ENCODE results near the gene CYP3A4. TPM values are rescaled to one million over a fixed set of nuclear protein-coding genes. Genes with fewer than 3 reads are reported as not detected.
A peak's percentile ranks its signal among the peaks of the same experiment; 100 is the strongest.
"Not testable (repeated sequence)": the region's sequence is repeated elsewhere in the genome, so short reads cannot be mapped to it uniquely, and the experiment has no call there.

The CYP3A4 gene
- total RNA-seq, 2 donors from 2014 or later, result 0.99 to 267 TPM

- intact Hi-C loops (cut with DNase I), result no loop called here
- no peak for DNase-seq
- 91 to 92% methylated on average over 1 of the region's 1 CpG for WGBS, 2 donors
- Histone ChIP-seq H3K36me3 (replicated peaks in 1 of 2; ENCODE audit: insufficient read depth in 1 of 2, low read depth in 2 of 2) (no peaks in the 10 kb centered on the region), H3K4me1 (peaks cover 29% of the 10 kb centered on the region), H3K27me3 (no peaks in the 10 kb centered on the region), H3K9me3 (no peaks in the 10 kb centered on the region), H3K4me3 (no peak overlapping the region), H3K27ac (no peak overlapping the region)
- no peak for TF ChIP-seq POLR2A (IDR thresholded peaks at IDR 0.05)
- TF ChIP-seq CTCF (IDR thresholded peaks at IDR 0.05), result no peak
- no peak for ATAC-seq
Measured at GRCh38 chr7:99755085-99755484, 28.9 kb downstream of the CYP3A4 start.

GRCh38 chr7:99752356-99752755 is 31.6 kb downstream of the CYP3A4 start:
- Histone ChIP-seq H3K27ac (peak overlapping the region; percentile 64 to 73 (median 70)), H3K27me3 (no peaks in the 10 kb centered on the region)

DNA sequence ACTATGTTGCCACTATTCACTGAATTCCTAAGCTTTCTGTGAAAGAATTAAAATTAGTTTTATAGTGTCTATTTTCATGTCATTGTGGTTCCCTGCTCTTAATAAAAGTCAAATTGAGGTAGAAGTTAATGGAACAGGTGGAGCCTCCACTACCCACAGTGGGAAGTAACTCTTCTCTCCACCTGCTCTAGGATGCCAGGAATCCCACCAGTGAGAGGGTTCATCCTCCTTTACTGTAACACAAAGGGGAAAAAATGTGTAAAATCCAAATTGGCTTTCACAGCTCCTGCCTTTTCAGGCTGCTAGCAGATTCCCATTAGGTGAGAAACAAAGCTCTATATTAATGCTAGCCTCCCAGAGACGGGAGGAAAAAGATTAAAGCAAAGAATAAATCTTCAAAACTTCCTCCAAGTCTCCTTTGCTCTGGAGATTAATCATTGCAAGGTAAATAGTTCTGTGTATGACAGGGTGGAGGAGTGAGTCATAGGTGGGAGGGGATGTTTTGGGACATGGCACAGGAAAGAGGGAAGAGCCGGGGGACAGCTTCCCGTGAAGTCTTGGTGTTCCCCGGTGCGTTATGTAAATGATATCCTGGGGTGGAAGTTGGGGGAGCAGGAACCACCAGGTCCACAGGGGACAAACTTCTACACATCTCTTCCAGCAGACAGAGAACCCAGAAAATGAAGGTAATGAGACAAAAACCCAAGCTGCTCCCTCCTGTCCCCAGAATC is 32.5 kb downstream of the CYP3A4 start:
- Histone ChIP-seq H3K27ac (peak overlapping the region; percentile 64 to 73 (median 70)), H3K4me1 (peaks cover 23% of the 10 kb centered on the region)
- peak; percentile 27 to 71 (median 39) for DNase-seq
- H3K36me3 ChIP-seq (replicated peaks in 1 of 2; ENCODE audit: insufficient read depth in 1 of 2, low read depth in 2 of 2); H3K4me3 ChIP-seq; intact Hi-C loops (cut with DNase I); H3K9me3 ChIP-seq; H3K27me3 ChIP-seq: not testable (repeated sequence)
- peak; percentile 88 for ATAC-seq
- 9 to 18% methylated on average over 5 of the region's 5 CpGs for WGBS, 2 donors

More at GRCh38 chr7:99752356-99752755, 31.6 kb downstream of the CYP3A4 start:
- DNase-seq (peak; percentile 41 to 71 (median 52)), ATAC-seq (peak; percentile 77)
- TF ChIP-seq POLR2A (IDR thresholded peaks at IDR 0.05) (peak; percentile 23 to 60 (median 53)), CTCF (IDR thresholded peaks at IDR 0.05) (no peak)
- no peak overlapping the region for H3K4me3 ChIP-seq
- H3K9me3 ChIP-seq, result no peaks in the 10 kb centered on the region
- WGBS, 2 donors, result 53 to 65% methylated on average over 3 of the region's 3 CpGs
- intact Hi-C loops (cut with DNase I), result no loop called here
- H3K36me3 ChIP-seq (replicated peaks in 1 of 2; ENCODE audit: insufficient read depth in 1 of 2, low read depth in 2 of 2), result no peaks in the 10 kb centered on the region
- H3K4me1 ChIP-seq, result peaks cover 23% of the 10 kb centered on the region

GRCh38 chr7:99748846-99749579 is 35.0 kb downstream of the CYP3A4 start:
- Histone ChIP-seq H3K27ac (no peak overlapping the region), H3K4me1 (peaks cover 23% of the 10 kb centered on the region), H3K9me3 (no peaks in the 10 kb centered on the region), H3K4me3 (no peak overlapping the region), H3K27me3 (no peaks in the 10 kb centered on the region), H3K36me3 (replicated peaks in 1 of 2; ENCODE audit: insufficient read depth in 1 of 2, low read depth in 2 of 2) (no peaks in the 10 kb centered on the region)
- intact Hi-C loops (cut with DNase I), result no loop called here
- 91 to 95% methylated on average over 6 of the region's 6 CpGs for WGBS, 2 donors
- TF ChIP-seq POLR2A (IDR thresholded peaks at IDR 0.05) (no peak), CTCF (IDR thresholded peaks at IDR 0.05) (no peak)
- no peak for ATAC-seq
- no peak for DNase-seq

DNA sequence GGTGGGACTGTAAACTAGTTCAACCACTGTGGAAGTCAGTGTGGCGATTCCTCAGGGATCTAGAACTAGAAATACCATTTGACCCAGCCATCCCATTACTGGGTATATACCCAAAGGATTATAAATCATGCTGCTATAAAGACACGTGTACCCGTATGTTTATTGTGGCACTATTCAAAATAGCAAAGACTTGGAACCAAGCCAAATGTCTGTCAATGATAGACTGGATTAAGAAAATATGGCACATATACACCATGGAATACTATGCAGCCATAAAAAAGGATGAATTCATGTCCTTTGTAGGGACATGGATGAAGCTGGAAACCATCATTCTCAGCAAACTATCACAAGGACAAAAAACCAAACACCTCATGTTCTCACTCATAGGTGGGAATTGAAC is 37.1 kb downstream of the CYP3A4 start:
- H3K4me3 ChIP-seq; H3K36me3 ChIP-seq (replicated peaks in 1 of 2; ENCODE audit: insufficient read depth in 1 of 2, low read depth in 2 of 2); intact Hi-C loops (cut with DNase I); H3K27me3 ChIP-seq; H3K27ac ChIP-seq; H3K9me3 ChIP-seq; ATAC-seq; DNase-seq: not testable (repeated sequence)
- WGBS, 2 donors, result 88 to 89% methylated on average over 2 to 3 of the region's 3 CpGs
- peaks cover 17% of the 10 kb centered on the region for H3K4me1 ChIP-seq

DNA sequence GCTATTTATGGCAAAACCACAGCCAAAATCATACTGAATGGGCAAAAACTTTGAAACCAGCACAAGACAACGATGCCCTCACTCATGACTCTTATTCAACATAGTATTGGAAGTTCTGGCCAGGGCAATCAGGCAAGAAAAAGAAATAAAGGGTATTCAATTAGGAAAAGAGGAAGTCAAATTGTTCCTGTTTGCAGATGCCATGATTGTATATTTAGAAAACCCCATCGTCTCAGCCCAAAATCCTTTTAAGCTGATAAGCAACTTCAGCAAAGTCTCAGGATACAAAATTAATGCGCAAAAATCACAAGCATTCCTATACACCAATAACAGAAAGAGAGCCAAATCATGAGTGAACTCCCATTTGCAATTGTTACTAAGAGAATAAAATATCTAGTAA is 38.6 kb downstream of the CYP3A4 start:
- H3K4me3 ChIP-seq; H3K4me1 ChIP-seq; H3K27me3 ChIP-seq; ATAC-seq; H3K27ac ChIP-seq; intact Hi-C loops (cut with DNase I); H3K36me3 ChIP-seq (replicated peaks in 1 of 2; ENCODE audit: insufficient read depth in 1 of 2, low read depth in 2 of 2); DNase-seq; H3K9me3 ChIP-seq: not testable (repeated sequence)
- 83% methylated on average over 3 of the region's 3 CpGs for WGBS, 2 donors
